Neural cell (in vitro differentiated cells): ENCODE results near the gene CDKAL1.

ENCODE experiments used
- CTCF ChIP-seq: fragments of 450-650 bp; IDR thresholded peaks from 2 replicates; pipeline ENCODE4 v1.5.1; 2014; ENCODE audit warnings: antibody characterized with exemption, mild to moderate bottlenecking, moderate library complexity; ENCODE audit not compliant: poor library complexity, severe bottlenecking
- POLR2AphosphoS5 ChIP-seq: IDR thresholded peaks from 2 replicates; pipeline ENCODE4 v1.6.1; 2012

- TF ChIP-seq CTCF (no peak), POLR2AphosphoS5 (no peak)
These were observed 670.7 kb downstream of the CDKAL1 start for GRCh38 chr6:21204951-21205350.
